ENCODE measurements around the gene HERC4.

HERC4 gene

GRCh38 chr10:67926951-67927350 is 148.1 kb downstream of the HERC4 start:
- Histone ChIP-seq H3K27me3 (no peaks in the 10 kb centered on the region), H3K4me3 (ENCODE audit: low read depth, low read length) (no peak overlapping the region), H3K9me3 (no peaks in the 10 kb centered on the region), H3K4me1 (no peaks in the 10 kb centered on the region), H3K36me3 (peaks cover 11% of the 10 kb centered on the region; the same call in 1 of the 2 replicates)
- no peak for TF ChIP-seq CTCF (IDR thresholded peaks at IDR 0.05; ENCODE audit: low read depth, low read length)
- DNase-seq: no peak

- Histone ChIP-seq H3K4me3 (ENCODE audit: low read depth, low read length) (no peak overlapping the region), H3K4me1 (no peaks in the 10 kb centered on the region), H3K27me3 (no peaks in the 10 kb centered on the region), H3K9me3 (no peaks in the 10 kb centered on the region), H3K36me3 (peaks cover 9% of the 10 kb centered on the region; the same call in 1 of the 2 replicates)
- DNase-seq: no peak
- TF ChIP-seq CTCF (IDR thresholded peaks at IDR 0.05; ENCODE audit: low read depth, low read length): no peak
Measured at GRCh38 chr10:67925449-67926005, 149.6 kb downstream of the HERC4 start.

GRCh38 chr10:67924136-67924535 is 150.9 kb downstream of the HERC4 start:
- no peaks in the 10 kb centered on the region for H3K4me1 ChIP-seq
- no peaks in the 10 kb centered on the region for H3K9me3 ChIP-seq
- no peak for TF ChIP-seq CTCF (IDR thresholded peaks at IDR 0.05; ENCODE audit: low read depth, low read length)
- no peak overlapping the region for H3K4me3 ChIP-seq (ENCODE audit: low read depth, low read length)
- peaks cover 5% of the 10 kb centered on the region; the same call in 1 of the 2 replicates for H3K36me3 ChIP-seq
- DNase-seq: no peak
- H3K27me3 ChIP-seq: no peaks in the 10 kb centered on the region

- no peak for DNase-seq
- no peak for TF ChIP-seq CTCF (IDR thresholded peaks at IDR 0.05; ENCODE audit: low read depth, low read length)
Measured at GRCh38 chr10:67923551-67923950, 151.5 kb downstream of the HERC4 start.

GRCh38 chr10:67921065-67921464 is 154.0 kb downstream of the HERC4 start:
- TF ChIP-seq CTCF (IDR thresholded peaks at IDR 0.05; ENCODE audit: low read depth, low read length): no peak
- Histone ChIP-seq H3K9me3 (no peaks in the 10 kb centered on the region), H3K27me3 (no peaks in the 10 kb centered on the region), H3K4me1 (no peaks in the 10 kb centered on the region), H3K36me3 (peaks cover 20% of the 10 kb centered on the region), H3K4me3 (ENCODE audit: low read depth, low read length) (no peak overlapping the region)
- no peak for DNase-seq

More at GRCh38 chr10:67923551-67923950, 151.5 kb downstream of the HERC4 start:
- Histone ChIP-seq H3K9me3 (no peaks in the 10 kb centered on the region), H3K4me1 (no peaks in the 10 kb centered on the region), H3K36me3 (peaks cover 11% of the 10 kb centered on the region), H3K27me3 (no peaks in the 10 kb centered on the region), H3K4me3 (ENCODE audit: low read depth, low read length) (no peak overlapping the region)

- Histone ChIP-seq H3K36me3 (peaks cover 38% of the 10 kb centered on the region), H3K4me1 (no peaks in the 10 kb centered on the region)
Measured at GRCh38 chr10:67917679-67918078, 157.4 kb downstream of the HERC4 start.

More at GRCh38 chr10:67917679-67918078, 157.4 kb downstream of the HERC4 start:
- no peaks in the 10 kb centered on the region for H3K27me3 ChIP-seq
- no peak overlapping the region for H3K4me3 ChIP-seq (ENCODE audit: low read depth, low read length)
- DNase-seq: no peak
- TF ChIP-seq CTCF (IDR thresholded peaks at IDR 0.05; ENCODE audit: low read depth, low read length): no peak
- H3K9me3 ChIP-seq: no peaks in the 10 kb centered on the region

Measured in BE2C (cell line).